ENCODE data around the gene TMEM131. TPM values are rescaled to one million over a fixed set of nuclear protein-coding genes. Genes with fewer than 3 reads are reported as not detected.

The TMEM131 gene
- total and polyA plus RNA-seq, 2 of the 8 experiments (the other 6 are each of a cell fraction or from before 2014, with no cell fraction given), result 9.7 to 22.9 TPM

- TF ChIP-seq PHF8 (conservative IDR thresholded peaks at IDR 0.05; ENCODE audit: low read depth, low read length) (no peak), POU5F1 (IDR thresholded peaks at IDR 0.05; ENCODE audit: low read depth, low read length) (no peak), SIRT6 (IDR thresholded peaks at IDR 0.05; ENCODE audit: low read length) (no peak), EP300 (IDR thresholded peaks at IDR 0.05; ENCODE audit: borderline replicate concordance in 1 of 2, low read depth in 2 of 2, low read length in 2 of 2) (no peak), EGR1 (IDR thresholded peaks at IDR 0.05; ENCODE audit: borderline replicate concordance, low read depth, low read length) (no peak)
- no peak overlapping the region for H3K27ac ChIP-seq (ENCODE audit: low read depth, low read length)
- no peak overlapping the region for H3K4me3 ChIP-seq (ENCODE audit: extremely low read depth in 1 of 4, insufficient read depth in 2 of 4, low read depth in 3 of 4, low read length in 4 of 4)
- no peak for FAIRE-seq
- H3K14ac ChIP-seq (ENCODE audit: insufficient read length), result no peak overlapping the region
- H3K9ac ChIP-seq (replicated peaks in 1 of 4; ENCODE audit: extremely low read depth in 1 of 4, low read depth in 3 of 4, low read length in 3 of 4), result no peak overlapping the region
- no peaks in the 10 kb centered on the region for H3K79me1 ChIP-seq (ENCODE audit: low read depth, low read length)
- no peak overlapping the region for H2BK15ac ChIP-seq (ENCODE audit: low read length)
- H4K8ac ChIP-seq (ENCODE audit: extremely low read depth, insufficient read depth, low read length), result no peak overlapping the region
- CTCF ChIA-PET (ENCODE audit: partially characterized antibody), result interaction anchor here (1.0 to 1.8 kb wide), 3 partner anchors 24 to 29 kb away, joined by 3 to 4 read pairs (median 4); no protein-coding TSS in a partner anchor
- H4K20me1 ChIP-seq (replicated peaks in 1 of 2; ENCODE audit: control insufficient read depth in 1 of 2, insufficient read depth in 2 of 2, low read length in 2 of 2), result no peaks in the 10 kb centered on the region
- H3K4me2 ChIP-seq (ENCODE audit: insufficient read depth in 1 of 2, low read depth in 2 of 2, low read length in 2 of 2), result no peak overlapping the region
- H3K4me1 ChIP-seq (replicated peaks in 1 of 4; ENCODE audit: control insufficient read depth in 3 of 4, insufficient read depth in 4 of 4, low read length in 3 of 4), result peaks cover 0 to 3% (median 0%) of the 10 kb centered on the region in 4 experiments; a peak in 1 of 7 replicates
- H2BK120ac ChIP-seq (replicated peaks; ENCODE audit: low read depth, low read length), result no peak overlapping the region
- no peak overlapping the region for H4K91ac ChIP-seq (replicated peaks; ENCODE audit: insufficient read length, low read length)
- H2BK5ac ChIP-seq (ENCODE audit: low read depth, low read length), result no peak overlapping the region
- H3K36me3 ChIP-seq (ENCODE audit: control insufficient read depth in 2 of 4, insufficient read depth in 4 of 4, low read length in 3 of 4), result no peaks in the 10 kb centered on the region
- POLR2A ChIA-PET (ENCODE audit: partially characterized antibody), result interaction anchor here (1.0 kb wide), 1 partner anchor 28 kb away, joined by 4 read pairs; no protein-coding TSS in a partner anchor
- no peak overlapping the region for H4K5ac ChIP-seq (ENCODE audit: insufficient read length, low read depth, low read length)
- no peak overlapping the region for H2AK5ac ChIP-seq (ENCODE audit: low read depth, low read length)
- H3K79me2 ChIP-seq (ENCODE audit: control insufficient read depth in 1 of 2, insufficient read depth in 2 of 2, low read length in 2 of 2), result no peaks in the 10 kb centered on the region
- H3K56ac ChIP-seq (replicated peaks; ENCODE audit: insufficient read length, low read depth, low read length), result no peak overlapping the region
- H3K27me3 ChIP-seq (replicated peaks in 1 of 4; ENCODE audit: control insufficient read depth in 3 of 4, extremely low read depth in 1 of 4, insufficient read depth in 3 of 4, low read length in 3 of 4), result no peaks in the 10 kb centered on the region
- no peaks in the 10 kb centered on the region for H3K23me2 ChIP-seq (ENCODE audit: low read depth, low read length)
- peak in 1 of 2 experiments; percentile 16 for DNase-seq (ENCODE audit: low read depth in 1 of 2, low spot score in 2 of 2)
- no peak overlapping the region for H2BK12ac ChIP-seq (ENCODE audit: low read depth, low read length)
- 94% methylated on average over 2 of the region's 2 CpGs; no CpG with 5 or more reads in 1 of the 2 experiments for WGBS, 2 experiments (ENCODE audit: extremely low coverage in 1 of 2, insufficient coverage in 1 of 2, insufficient read length in 1 of 2, insufficient replicate concordance in 2 of 2, low coverage in 1 of 2, low lambda C conversion rate in 2 of 2, missing lambda C conversion rate in 1 of 2)
- H3K9me3 ChIP-seq (ENCODE audit: insufficient read depth in 2 of 2, low read depth in 1 of 2, low read length in 1 of 2), result 0 out of 4 replicates have a peak, but pooled peaks cover 0 to 7% of the 10 kb centered on the region in 2 experiments
- no peak overlapping the region for H2AFZ ChIP-seq (ENCODE audit: low read length)
- no peak overlapping the region for H3K18ac ChIP-seq (ENCODE audit: extremely low read depth, low read length)
- no peak overlapping the region for H3K23ac ChIP-seq (ENCODE audit: insufficient read length)
- H2BK20ac ChIP-seq (ENCODE audit: low read length), result no peak overlapping the region
- H3K4ac ChIP-seq (replicated peaks; ENCODE audit: insufficient read length, low read depth, low read length), result no peak overlapping the region
Observed at GRCh38 chr2:98026927-98027522, 31.3 kb upstream of the TMEM131 start.

Measured in H1 (cell line).